GM21786 (cell line): Measurements from ENCODE around the gene ALDH7A1.
"Not testable (repeated sequence)": the region's sequence is repeated elsewhere in the genome, so short reads cannot be mapped to it uniquely, and the experiment has no call there.

ENCODE experiments used
- ATAC-seq: cut with Tn5 transposase; IDR thresholded peaks from one replicate; pipeline ENCODE4 v1.9.1; 2021; ENCODE audit not compliant: unreplicated experiment

ALDH7A1 gene

DNA sequence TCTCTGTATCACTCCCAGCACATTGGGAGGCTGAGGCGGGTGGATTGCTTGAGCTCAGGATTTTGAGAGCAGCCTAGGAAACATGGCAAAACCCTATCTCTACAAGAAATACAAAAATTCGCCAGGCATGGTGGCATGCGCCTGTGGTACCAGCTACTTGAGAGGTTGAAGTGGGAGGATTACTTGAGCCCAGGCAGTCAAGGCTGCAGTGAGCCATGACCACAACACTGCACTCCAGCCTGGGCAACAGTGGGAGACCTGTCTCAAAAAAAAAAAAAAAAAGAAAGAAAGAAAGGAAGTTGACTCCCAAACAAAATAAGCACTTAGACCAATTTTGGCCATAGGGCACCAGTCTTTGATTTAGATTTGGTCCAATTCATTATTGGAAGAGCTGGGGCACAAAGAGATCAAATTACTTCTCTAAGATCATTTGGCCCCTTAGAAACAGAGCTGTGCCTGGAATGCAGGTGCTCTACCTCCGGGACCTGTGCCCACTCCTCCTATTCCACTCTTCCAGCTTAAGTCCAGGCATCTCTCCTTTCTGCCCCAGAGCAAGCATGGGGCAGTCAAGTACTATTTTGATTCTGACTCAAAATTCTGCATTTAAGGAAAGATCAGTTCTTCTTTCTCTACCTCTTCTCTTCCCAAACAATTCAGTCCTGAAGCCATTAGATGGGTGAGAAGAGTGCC is 59.0 kb downstream of the ALDH7A1 start:
- ATAC-seq = no peak

DNA sequence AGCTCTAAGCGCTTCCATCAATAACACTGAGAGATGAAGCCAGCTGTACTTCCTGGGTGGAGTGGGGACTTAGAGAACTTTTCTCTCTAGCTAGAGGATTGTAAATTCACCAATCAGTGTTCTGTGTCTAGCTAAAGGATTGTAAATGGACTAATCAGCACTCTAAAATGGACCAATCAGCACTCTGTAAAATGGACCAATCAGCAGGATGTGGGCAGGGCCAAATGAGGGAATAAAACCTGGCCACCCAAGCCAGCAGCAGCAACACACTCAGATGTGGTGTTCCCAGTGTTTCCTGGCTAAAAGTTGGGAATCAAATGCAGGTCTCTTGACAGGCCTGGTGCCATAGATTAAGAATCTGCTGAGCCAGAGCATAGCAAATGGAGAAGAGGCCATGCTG is 60.5 kb downstream of the ALDH7A1 start:
- no peak for ATAC-seq

DNA sequence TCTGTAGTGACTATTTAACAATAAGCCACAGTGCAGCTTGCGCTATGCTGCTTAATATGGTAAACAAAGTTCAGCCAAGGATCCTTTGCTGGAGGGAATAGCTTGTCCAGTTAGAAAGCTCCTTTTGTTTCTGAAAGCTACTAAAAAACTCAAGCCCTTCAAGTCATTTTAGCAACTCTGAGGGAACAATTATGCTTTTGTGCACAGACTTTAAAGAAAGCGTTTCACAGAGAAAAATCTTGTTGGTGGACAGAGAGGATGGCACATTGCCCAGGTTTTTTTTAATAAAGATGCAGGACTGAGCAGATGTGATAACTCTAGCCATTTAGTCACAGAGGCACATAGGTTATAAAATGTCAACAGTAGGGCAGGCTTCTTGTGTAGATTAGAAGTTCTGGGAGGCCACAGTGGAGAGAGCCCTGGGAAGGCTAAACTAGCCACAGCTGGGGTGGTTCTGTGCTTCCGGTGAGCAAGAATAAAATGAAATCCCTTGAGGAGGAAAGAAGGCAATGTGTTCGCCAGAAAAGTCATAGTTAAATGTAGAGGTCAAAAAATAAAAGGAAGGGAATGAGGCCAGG is 63.4 kb downstream of the ALDH7A1 start:
- ATAC-seq = no peak

DNA sequence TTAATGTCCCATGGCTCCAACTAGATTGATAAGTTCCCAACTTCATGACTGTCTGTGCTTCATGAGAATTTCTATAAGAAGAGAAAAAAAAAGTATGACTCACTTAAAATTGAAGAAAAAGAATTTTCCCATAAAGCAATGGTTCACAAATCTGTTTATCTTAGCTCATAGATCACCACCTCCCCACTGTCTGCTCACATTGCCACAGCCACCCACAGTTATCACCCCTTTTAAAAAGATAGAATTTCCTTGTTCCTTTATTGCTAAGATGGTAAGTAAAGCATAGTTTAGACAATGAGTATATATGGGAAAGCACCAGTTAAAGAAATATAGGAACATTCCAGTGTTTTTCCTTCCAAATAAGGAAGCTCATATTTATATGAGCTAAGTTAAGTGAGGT is 67.1 kb downstream of the ALDH7A1 start:
- no peak for ATAC-seq

DNA sequence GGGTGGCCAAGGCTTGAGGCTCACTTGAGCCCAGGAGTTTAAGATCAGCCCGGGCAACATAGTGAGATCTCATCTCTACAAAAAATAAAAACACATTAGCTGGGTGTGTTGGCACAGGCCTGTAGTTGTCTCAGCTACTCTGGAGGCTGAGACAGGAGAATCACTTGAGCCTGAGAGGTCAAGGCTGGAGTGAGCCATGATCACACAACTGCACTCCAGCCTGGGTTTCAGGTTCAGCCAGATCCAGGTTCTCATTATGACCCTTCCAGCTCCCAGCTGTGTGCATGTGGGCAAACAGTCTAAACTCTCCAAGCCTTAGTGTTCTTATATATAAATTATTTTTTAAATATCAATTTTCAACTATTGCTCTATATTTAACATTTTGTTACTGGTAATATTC is 67.9 kb downstream of the ALDH7A1 start:
- ATAC-seq = no peak

DNA sequence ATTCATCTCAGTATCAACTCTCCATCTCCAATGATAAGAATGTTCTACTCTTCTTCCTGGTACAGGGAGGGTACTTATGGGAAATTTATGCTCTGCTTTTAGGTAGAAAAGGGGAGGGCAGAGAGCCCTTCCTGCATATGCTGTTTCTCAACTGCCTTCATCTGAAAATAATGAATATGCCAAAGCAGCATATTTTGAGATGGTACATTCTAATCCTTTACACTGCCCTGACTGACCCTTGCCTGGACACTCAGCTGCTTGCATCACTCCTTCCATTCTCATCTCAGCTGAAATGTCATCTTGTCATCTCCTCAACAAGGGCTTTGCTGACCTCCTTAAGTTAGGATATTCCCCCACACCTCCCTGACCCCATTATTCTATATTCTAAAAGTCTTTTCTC is 68.5 kb downstream of the ALDH7A1 start:
- ATAC-seq = no peak

DNA sequence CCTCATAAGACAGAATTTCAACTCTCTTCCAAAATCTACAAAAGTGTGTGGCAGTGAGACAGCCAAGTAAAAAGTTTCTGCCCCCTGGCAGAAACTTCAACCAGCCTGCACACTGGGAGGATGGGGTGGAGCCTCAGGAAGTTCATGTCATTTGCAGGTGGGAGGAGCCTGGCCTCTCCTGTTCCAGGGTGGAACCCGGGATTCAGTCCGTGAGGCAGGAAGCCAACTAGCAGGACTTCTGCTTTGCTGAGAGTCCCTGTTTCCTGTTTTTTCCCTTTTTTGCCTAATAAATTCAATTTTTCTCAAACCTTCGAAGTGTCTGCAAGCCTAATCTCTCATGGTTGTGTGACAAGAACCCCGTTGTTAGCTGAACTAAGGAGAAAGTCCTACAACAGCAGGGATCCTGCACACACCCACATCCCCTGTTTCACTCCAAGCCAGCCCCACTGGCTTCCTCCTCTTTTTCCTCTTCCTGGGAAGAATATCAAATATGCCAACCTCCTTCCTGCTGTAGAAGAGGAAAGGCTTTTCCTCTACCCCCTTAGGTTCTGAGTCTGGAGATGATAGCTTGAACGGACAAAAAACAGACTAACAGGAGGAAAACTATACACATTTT is 69.3 kb downstream of the ALDH7A1 start:
- no peak for ATAC-seq

DNA sequence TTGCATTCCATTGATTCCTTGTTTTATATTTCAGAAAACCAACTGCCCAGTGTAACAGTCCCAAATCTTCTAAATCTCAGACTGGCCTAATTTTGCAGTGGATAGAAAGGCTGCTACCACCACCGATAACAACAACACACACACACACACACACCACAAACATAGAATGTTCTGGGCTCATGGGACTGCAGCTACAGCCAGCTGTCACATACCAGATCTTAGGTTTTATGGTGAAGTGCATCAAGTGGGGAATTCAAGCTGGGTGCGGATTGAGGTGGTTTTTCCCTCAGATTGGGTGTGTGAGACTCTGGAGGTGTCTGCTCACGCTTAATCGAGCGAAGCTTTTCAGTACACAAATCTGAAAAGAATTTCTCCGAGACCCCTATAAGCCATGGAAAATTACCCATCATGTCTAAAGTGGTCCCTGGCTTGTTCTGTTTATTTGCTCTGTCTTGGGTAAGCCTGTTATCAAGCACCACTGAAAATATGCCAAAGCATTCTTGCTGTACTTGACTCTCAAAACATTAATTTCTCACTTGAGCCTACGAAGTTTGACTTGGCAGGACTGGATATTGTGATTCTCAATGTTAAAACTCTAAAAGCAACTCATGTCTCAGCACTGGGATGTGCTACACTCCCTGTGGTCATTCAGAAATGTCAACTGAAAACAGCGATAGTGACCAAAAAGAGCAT is 71.1 kb downstream of the ALDH7A1 start:
- ATAC-seq = no peak

DNA sequence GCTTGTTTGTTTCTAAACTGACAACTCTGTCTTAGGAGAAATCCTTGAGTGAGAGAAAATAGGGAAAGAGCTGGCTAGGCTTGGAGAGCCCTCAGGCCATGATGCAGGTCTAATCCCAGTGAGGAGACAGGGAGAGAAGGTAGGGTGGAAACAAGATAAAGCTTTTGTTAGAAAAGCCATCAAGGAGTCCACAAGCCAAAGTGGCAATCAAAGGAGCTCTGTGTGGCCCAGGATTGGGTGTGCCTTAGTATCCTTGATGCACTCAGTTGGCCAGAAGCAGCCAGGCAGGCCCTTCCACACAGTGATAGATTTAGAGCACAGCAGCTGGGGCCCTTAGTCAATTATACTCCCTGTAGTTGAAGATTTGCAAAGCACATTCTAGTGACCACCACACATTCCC is 73.9 kb downstream of the ALDH7A1 start:
- ATAC-seq = no peak

DNA sequence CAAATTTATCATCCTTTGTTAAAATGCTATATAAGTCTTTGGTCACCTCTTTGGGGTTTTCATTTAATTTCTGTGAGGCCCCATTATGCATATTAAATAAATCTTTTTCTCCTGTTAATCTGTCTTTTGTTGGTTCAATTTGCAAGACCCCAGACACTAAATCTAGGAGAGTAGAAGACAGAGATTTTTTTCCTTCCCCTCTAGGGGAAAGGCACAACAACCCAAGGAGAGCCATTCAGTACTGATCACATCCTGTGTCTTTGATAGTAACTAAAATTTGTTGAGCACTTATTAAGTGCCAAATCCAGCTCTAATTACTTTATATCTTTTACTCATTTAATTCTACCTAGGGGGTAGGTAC is 74.4 kb downstream of the ALDH7A1 start:
- no peak for ATAC-seq

DNA sequence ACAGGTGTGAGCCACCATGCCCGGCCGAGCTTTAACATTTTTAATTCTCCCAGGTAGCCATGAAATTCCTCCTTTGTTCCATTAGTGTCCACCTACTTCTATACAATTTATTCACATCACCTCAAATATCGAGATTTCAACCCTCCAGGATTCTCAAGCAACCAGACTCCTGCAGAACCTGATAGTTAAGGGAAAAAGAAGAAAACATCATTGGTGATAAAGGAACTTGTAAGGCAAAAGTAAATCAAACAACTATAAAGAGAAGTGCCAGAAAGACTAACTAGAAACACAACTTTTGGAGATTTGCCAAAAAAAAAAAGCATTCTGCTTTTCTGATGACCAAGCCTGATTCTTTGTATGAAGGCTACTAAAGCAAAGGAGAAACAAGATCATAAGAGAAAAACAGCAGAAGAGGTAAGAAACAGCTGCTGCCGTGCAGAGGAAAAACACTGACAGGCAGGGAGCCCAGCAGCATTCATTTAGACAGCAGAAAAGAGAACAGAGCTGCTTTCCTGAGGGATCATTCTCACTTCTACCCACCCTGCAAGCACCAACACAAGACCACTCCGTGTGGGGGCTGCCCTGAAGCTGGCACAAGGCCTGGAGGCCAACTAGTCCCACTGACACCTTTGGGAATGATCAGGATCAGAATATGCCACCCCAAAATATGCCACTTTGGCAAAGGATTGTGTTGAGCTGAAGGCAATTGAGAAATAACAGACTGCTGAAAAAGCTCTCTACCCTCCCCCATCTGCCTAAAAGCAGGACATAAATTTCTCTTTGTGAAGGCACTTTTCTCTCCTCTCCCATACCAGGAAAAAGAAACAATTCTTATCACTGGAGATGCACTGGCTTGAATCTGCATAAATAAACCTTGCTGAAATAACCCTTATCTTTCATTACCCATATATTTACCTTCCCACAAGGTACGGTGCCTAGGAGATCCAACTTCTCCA is 75.1 kb downstream of the ALDH7A1 start:
- no peak for ATAC-seq

DNA sequence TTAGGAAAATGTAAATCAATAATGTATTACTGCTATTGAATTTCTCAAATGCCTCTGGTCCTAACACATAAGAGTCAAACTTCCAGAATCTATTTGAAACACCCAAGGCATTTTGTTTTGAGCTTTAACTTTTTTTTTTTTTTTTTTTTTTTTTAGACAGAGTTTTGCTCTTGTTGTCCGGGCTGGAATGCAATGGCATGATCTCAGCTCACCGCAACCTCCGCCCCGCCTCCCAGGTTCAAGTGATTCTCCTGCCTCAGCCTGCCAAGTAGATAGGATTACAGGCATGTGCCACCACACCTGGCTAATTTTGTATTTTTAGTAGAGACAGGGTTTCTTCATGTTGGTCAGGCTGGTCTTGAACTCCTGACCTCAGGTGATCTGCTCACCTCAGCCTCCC is 75.8 kb downstream of the ALDH7A1 start:
- ATAC-seq = not testable (repeated sequence)

DNA sequence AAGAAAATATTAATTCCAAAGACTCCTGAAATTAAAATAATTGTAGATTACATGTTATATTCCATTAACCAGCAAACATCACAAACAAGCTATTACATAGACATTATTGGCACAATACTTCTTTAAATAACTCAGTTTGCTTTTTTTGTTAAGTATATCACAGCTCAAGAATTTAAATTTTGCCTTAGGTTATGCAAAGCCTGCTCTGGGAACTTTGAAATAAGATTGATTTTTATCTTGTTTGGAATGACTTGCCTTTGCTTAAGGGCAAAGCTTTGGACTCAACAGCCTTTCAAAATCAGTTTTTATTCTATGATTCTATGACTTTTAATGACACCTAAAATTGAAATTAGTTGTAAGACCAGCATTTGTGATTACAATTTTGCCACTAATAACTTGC is 78.2 kb downstream of the ALDH7A1 start:
- ATAC-seq = no peak

DNA sequence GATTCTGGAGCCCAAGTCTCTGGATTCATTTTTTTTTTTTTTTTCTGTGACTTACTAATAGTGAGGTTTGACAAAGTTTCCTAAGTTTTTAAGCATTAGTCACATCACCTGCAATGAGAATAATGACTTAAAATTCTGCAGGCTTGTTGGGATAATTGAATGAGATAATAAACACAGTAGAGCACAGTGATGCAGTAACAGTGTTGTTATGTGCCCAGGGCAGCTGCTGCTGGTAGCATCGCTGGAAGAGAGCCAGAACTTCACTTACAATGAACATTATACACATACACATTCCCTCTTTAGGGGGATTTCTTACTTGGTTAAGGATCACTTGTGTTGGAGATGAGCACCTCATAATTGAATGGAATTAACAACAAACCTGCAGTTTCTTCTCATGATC is 78.9 kb downstream of the ALDH7A1 start:
- no peak for ATAC-seq

DNA sequence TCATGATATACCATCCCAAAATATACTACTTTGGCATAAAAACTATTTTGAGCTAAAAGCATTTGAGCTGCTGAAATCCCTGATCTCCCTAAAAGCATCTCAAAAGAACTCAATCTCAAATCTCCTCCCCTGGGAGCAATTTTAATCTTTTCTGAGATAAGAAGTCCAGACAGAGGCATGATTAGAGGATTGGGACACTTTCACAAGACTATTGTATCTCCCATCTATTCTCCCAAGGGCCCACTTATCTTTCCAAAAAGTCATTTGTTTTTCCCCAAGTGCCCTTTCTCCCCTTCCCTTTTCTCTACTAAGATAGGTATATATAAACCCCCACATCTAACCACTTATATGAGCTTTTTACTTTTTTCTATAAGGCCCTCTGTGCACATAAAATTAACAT is 79.7 kb downstream of the ALDH7A1 start:
- ATAC-seq = no peak

DNA sequence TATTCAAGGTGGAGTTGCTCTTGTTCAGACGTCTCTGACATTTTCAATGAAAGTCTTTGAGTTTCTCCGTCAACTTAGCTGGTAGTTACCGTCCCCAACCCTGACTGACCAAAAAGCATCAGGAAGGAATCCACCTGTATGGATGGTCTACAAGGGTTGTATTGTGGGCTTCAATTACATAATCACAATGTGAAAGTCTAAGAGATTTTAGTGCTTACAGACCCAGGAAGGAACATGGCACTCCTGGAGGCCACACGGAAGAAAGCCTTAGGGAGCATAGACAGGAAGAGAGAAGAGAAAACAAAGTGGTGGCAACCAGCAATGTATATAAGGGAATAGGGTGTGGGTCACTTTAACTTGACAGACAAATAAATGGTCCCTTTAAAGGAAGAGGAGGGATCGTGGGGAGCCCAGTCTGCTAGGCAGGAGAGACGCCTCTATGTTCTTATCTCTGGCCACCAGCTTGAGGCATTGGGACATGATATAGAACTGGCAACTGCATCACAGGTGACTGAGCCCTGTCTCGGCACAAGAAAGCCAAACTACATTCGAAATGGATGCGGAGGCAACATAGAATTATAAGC is 80.4 kb downstream of the ALDH7A1 start:
- ATAC-seq = no peak

DNA sequence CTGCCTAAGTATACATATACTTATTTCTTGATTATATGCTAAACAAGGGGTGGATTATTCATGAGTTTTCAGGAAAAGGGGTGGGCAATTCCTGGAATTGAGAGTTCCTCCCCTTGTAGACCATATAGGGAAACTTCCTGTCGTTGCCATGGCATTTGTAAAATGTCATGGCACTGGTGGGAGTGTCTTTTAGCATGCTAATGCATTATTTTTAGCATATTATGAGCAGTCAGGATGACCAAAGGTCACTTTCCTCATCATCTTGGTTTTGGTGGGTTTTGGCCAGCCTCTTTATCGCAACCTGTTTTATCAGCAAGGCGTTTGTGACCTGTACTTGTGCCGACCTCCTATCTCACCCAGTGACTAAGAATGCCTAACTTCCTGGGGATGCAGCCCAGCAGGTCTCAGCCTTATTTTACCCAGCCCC is 80.9 kb downstream of the ALDH7A1 start:
- ATAC-seq = no peak

DNA sequence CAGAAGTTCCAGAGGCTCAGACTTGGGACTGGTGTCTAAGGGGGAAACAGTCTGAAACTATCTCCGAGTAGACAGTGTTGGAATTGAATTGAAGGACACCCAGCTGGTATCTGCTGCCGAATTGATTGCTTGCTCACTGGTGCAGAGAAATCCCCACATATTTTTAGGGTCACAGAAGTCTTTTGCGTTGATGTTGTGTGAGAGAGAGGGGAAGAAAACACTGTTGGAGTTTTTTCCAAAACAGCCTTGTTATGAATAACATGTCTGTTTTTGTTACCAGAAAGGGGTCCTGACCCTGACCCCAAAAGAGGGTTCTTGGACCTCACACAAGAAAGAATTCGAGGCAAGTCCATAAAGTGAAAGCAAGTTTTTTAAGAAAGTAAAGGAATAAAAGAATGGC is 81.3 kb downstream of the ALDH7A1 start:
- no peak for ATAC-seq

DNA sequence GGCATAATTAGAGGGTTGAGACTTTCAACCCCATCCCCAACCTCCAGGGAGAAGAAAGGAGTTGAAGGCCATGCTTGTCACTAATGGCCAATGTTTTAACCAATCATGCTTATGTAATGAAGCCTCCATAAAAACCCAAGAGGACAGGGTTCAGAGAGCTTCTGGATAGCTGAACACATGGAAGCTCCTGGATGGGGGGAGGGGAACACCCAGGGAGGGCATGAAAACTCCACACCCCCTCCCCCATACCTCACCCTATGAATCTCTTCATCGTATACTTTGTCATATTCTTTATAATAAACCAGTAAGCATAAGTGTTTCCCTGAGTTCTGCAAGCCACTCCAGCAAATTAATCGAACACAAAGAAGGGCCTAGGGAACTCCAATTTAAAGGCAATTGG is 81.7 kb downstream of the ALDH7A1 start:
- no peak for ATAC-seq

DNA sequence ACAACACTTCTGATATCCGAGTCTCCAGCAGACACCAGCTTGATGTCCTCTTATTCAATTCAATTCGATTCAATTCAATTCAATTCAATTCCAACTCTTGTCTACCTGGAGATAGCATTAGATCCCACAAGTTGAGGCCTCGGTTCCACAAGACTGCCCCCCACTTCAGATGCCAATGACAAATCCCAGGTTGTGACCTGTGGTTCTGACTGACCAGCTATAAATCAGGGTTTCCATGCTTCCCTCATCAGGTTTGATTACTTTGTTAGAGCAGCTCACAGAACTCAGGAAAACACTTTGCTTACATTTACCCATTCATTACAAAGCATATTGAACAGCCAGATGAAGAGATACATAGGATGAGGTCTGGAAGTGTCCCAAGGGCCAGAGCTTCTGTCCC is 82.6 kb downstream of the ALDH7A1 start:
- no peak for ATAC-seq

DNA sequence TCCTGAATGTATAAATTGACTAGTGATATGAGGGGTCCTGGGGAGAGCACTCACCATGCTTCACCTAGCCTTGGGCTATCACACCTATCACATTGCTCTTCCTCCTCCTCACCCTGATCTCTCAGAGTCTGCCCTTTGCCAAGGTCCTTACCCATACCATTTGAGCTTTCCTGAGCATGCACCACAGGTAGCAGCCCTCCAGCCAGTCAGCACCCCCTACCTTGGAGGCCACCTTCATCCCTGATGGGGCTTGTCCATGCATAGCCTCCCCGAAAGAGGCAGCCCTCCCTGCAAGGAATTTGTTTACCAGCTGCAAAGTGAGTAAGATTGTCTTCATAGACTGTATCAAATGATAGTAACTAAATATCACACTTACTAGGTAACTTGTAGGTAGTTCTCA is 83.1 kb downstream of the ALDH7A1 start:
- no peak for ATAC-seq
